GM10847 (cell line): ENCODE results near the gene UBTF.

Experiments used
- POLR2A ChIP-seq: IDR thresholded peaks from 2 replicates; pipeline ENCODE4 v1.6.1; 2011; ENCODE audit not compliant: insufficient read length; ENCODE audit errors: extremely low read depth

The UBTF gene

GRCh38 chr17:44254361-44255095 is 35.1 kb upstream of the UBTF start:
- no peak for TF ChIP-seq POLR2A

GRCh38 chr17:44253006-44253405 is 33.5 kb upstream of the UBTF start:
- no peak for TF ChIP-seq POLR2A

- TF ChIP-seq POLR2A = no peak
Observed at GRCh38 chr17:44251062-44251461, 31.6 kb upstream of the UBTF start.

- no peak for TF ChIP-seq POLR2A
Observed at GRCh38 chr17:44249501-44250246, 30.2 kb upstream of the UBTF start.

GRCh38 chr17:44247876-44248736 is 28.6 kb upstream of the UBTF start:
- TF ChIP-seq POLR2A = no peak

GRCh38 chr17:44247440-44247841 is 28.0 kb upstream of the UBTF start:
- no peak for TF ChIP-seq POLR2A

GRCh38 chr17:44241106-44241624 is 21.7 kb upstream of the UBTF start:
- TF ChIP-seq POLR2A = no peak

GRCh38 chr17:44236444-44236991 is 17.0 kb upstream of the UBTF start:
- no peak for TF ChIP-seq POLR2A

- TF ChIP-seq POLR2A = no peak
Observed at GRCh38 chr17:44235583-44235936, 16.1 kb upstream of the UBTF start.

GRCh38 chr17:44233582-44233981 is 14.1 kb upstream of the UBTF start:
- no peak for TF ChIP-seq POLR2A

- no peak for TF ChIP-seq POLR2A
Observed at GRCh38 chr17:44232061-44232460, 12.6 kb upstream of the UBTF start.

GRCh38 chr17:44230140-44230539 is 10.7 kb upstream of the UBTF start:
- no peak for TF ChIP-seq POLR2A

GRCh38 chr17:44229090-44229489 is 9.6 kb upstream of the UBTF start:
- no peak for TF ChIP-seq POLR2A

GRCh38 chr17:44223541-44224071 is 4.1 kb upstream of the UBTF start:
- TF ChIP-seq POLR2A = no peak
